ENCODE results near the gene DCP2.

The DCP2 gene

GRCh38 chr5:113040672-113041260 lies 64.2 kb downstream of the DCP2 start:
- FAIRE-seq: no peak
- DNase-seq (ENCODE audit: extremely low spot score, insufficient read length, low read depth): no peak

- FAIRE-seq (no peak), DNase-seq (ENCODE audit: extremely low spot score, insufficient read length, low read depth) (no peak)
These were observed 66.1 kb downstream of the DCP2 start for GRCh38 chr5:113042491-113043243.

GRCh38 chr5:113043491-113043931 lies 66.9 kb downstream of the DCP2 start:
- DNase-seq (ENCODE audit: extremely low spot score, insufficient read length, low read depth): no peak
- FAIRE-seq: no peak

- no peak for FAIRE-seq
- no peak for DNase-seq (ENCODE audit: extremely low spot score, insufficient read length, low read depth)
These were observed 68.3 kb downstream of the DCP2 start for GRCh38 chr5:113044776-113045465.

- no peak for FAIRE-seq
These were observed 70.6 kb downstream of the DCP2 start for GRCh38 chr5:113047234-113047633.

GRCh38 chr5:113047733-113048652 lies 71.4 kb downstream of the DCP2 start:
- peak; percentile 76 for FAIRE-seq
- DNase-seq (ENCODE audit: extremely low spot score, insufficient read length, low read depth): no peak

More at GRCh38 chr5:113047234-113047633, 70.6 kb downstream of the DCP2 start:
- DNase-seq (ENCODE audit: extremely low spot score, insufficient read length, low read depth): no peak

- FAIRE-seq: no peak
- no peak for DNase-seq (ENCODE audit: extremely low spot score, insufficient read length, low read depth)
These were observed 72.3 kb downstream of the DCP2 start for GRCh38 chr5:113048931-113049330.

- FAIRE-seq: no peak
These were observed 74.3 kb downstream of the DCP2 start for GRCh38 chr5:113050721-113051382.

GRCh38 chr5:113052041-113052795 lies 75.6 kb downstream of the DCP2 start:
- FAIRE-seq (no peak), DNase-seq (ENCODE audit: extremely low spot score, insufficient read length, low read depth) (no peak)

More at GRCh38 chr5:113050721-113051382, 74.3 kb downstream of the DCP2 start:
- no peak for DNase-seq (ENCODE audit: extremely low spot score, insufficient read length, low read depth)

GRCh38 chr5:113053511-113053995 lies 77.0 kb downstream of the DCP2 start:
- DNase-seq (ENCODE audit: extremely low spot score, insufficient read length, low read depth) (no peak), FAIRE-seq (no peak)

GRCh38 chr5:113054899-113055298 lies 78.3 kb downstream of the DCP2 start:
- no peak for DNase-seq (ENCODE audit: extremely low spot score, insufficient read length, low read depth)

GRCh38 chr5:113056988-113057387 lies 80.4 kb downstream of the DCP2 start:
- no peak for FAIRE-seq

More at GRCh38 chr5:113054899-113055298, 78.3 kb downstream of the DCP2 start:
- no peak for FAIRE-seq

GRCh38 chr5:113057557-113057984 lies 81.0 kb downstream of the DCP2 start:
- FAIRE-seq (no peak), DNase-seq (ENCODE audit: extremely low spot score, insufficient read length, low read depth) (no peak)

More at GRCh38 chr5:113056988-113057387, 80.4 kb downstream of the DCP2 start:
- DNase-seq (ENCODE audit: extremely low spot score, insufficient read length, low read depth): no peak

GRCh38 chr5:113058269-113058668 lies 81.7 kb downstream of the DCP2 start:
- DNase-seq (ENCODE audit: extremely low spot score, insufficient read length, low read depth) (no peak), FAIRE-seq (no peak)

GRCh38 chr5:113058706-113059226 lies 82.2 kb downstream of the DCP2 start:
- no peak for FAIRE-seq

GRCh38 chr5:113059232-113060040 lies 82.8 kb downstream of the DCP2 start:
- no peak for DNase-seq (ENCODE audit: extremely low spot score, insufficient read length, low read depth)
- FAIRE-seq: no peak

More at GRCh38 chr5:113058706-113059226, 82.2 kb downstream of the DCP2 start:
- no peak for DNase-seq (ENCODE audit: extremely low spot score, insufficient read length, low read depth)

- DNase-seq (ENCODE audit: extremely low spot score, insufficient read length, low read depth): no peak
- no peak for FAIRE-seq
These were observed 83.9 kb downstream of the DCP2 start for GRCh38 chr5:113060408-113061025.

Measured in GM18507 (cell line).